Panc1 (cell line): ENCODE results near the gene SLC6A20. TPM values are rescaled to one million over a fixed set of nuclear protein-coding genes. Genes with fewer than 3 reads are reported as not detected.

Experiments used
- ATAC-seq: fragments of 200-7000 bp; cut with Tn5 transposase; 2 replicates; pipeline ENCODE4 v1.9.1; 2020; ENCODE audit warnings: mild to moderate bottlenecking, moderate library complexity
- BruUV-seq: library from RNA; stranded (reverse); fragments of 400-500 nt; replicated peaks from 2 replicates; lab custom pipeline; 2021; lab: Mats Ljungman, UMichigan
- CTCF ChIA-PET: fragments of 300-600 bp; sonication (Branson Sonifier 250); formaldehyde crosslinking; loops from one replicate; lab custom pipeline; 2022; ENCODE audit warnings: antibody characterized with exemption; lab: Charles Lee
- POLR2A ChIA-PET: fragments of 300-600 bp; sonication (Branson Sonifier 250); formaldehyde crosslinking; loops from one replicate; lab custom pipeline; 2022; ENCODE audit warnings: antibody characterized with exemption; lab: Charles Lee
- DNase-seq: peaks from one replicate; pipeline ENCODE4 v3.0.0-alpha.2; 2010; ENCODE audit warnings: low read depth, low spot score
- H3K27ac ChIP-seq: 2 replicates; pipeline ENCODE4 v1.5.1; 2011; ENCODE audit warnings: mild to moderate bottlenecking, low read length, inconsistent platforms
- H3K27me3 ChIP-seq: fragments of 200-500 bp; sonication (Bioruptor generic); 2 replicates; pipeline ENCODE4 v1.6.0; 2014; ENCODE audit warnings: low read length, inconsistent platforms; ENCODE audit not compliant: control insufficient read depth, insufficient read depth
- H3K36me3 ChIP-seq: fragments of 200-500 bp; sonication (Bioruptor generic); 2 replicates; pipeline ENCODE4 v1.5.1; 2014; ENCODE audit warnings: inconsistent platforms, mild to moderate bottlenecking, low read length, moderate library complexity; ENCODE audit not compliant: control insufficient read depth, insufficient read depth
- H3K4me1 ChIP-seq: 2 replicates; pipeline ENCODE4 v1.5.1; 2011; ENCODE audit warnings: inconsistent platforms, mild to moderate bottlenecking, low read length, moderate library complexity; ENCODE audit not compliant: control insufficient read depth, insufficient read depth
- H3K4me3 ChIP-seq, 2 experiments: 2 replicates each; pipeline ENCODE4 v1.5.1; 2011 to 2012; ENCODE audit warnings: low read depth in 2 of 2, low read length in 2 of 2, mild to moderate bottlenecking in 2 of 2, inconsistent platforms in 1 of 2, moderate library complexity in 1 of 2
- H3K9me3 ChIP-seq: fragments of 200-500 bp; sonication (Bioruptor generic); 2 replicates; pipeline ENCODE4 v1.5.1; 2014; ENCODE audit warnings: low read depth, mild to moderate bottlenecking, inconsistent platforms, low read length, moderate library complexity; ENCODE audit not compliant: control insufficient read depth, insufficient read depth
- POLR2AphosphoS5 ChIP-seq: IDR thresholded peaks from 2 replicates; pipeline ENCODE4 v1.6.1; 2012; ENCODE audit warnings: mild to moderate bottlenecking, low read depth, low read length, moderate library complexity
- SIN3A ChIP-seq: IDR thresholded peaks from 2 replicates; pipeline ENCODE4 v1.6.1; 2012; ENCODE audit warnings: low read depth, mild to moderate bottlenecking, low read length, moderate library complexity, borderline replicate concordance; ENCODE audit not compliant: insufficient read depth
- TCF7L2 ChIP-seq: IDR thresholded peaks from 2 replicates; pipeline ENCODE4 v1.6.1; 2011; ENCODE audit warnings: mild to moderate bottlenecking, low read depth, low read length, inconsistent platforms
- in situ Hi-C: cut with HindIII; loops from 2 replicates; pipeline ENCODE4 v1.10.0; 2016; ENCODE audit warnings: low sequenced_read_pairs, low pct_unique_long_range_greater_than_20kb
- intact Hi-C: fragments of 100-400 bp; cut with micrococcal nuclease; formaldehyde crosslinking; loops from one replicate; pipeline ENCODE4 v1.10.0; 2022; ENCODE audit not compliant: unreplicated experiment
- total RNA-seq: library from RNA; stranded (reverse); gene quantifications from one replicate; pipeline ENCODE4 v1.2.1, GENCODE V29; 2021; ENCODE audit not compliant: unreplicated experiment
- TF ChIP-seq, protein P1 (sequence below), 2 experiments: IDR thresholded peaks; 2 replicates each; pipeline ENCODE4 v1.6.1; 2011 to 2012; ENCODE audit warnings: low read depth in 2 of 2, control low read depth in 1 of 2, low read length in 1 of 2, mild to moderate bottlenecking in 1 of 2, moderate library complexity in 1 of 2; ENCODE audit not compliant: insufficient read depth in 1 of 2
- TF ChIP-seq, protein P2 (sequence below): fragments of 450-650 bp; IDR thresholded peaks from 2 replicates; pipeline ENCODE4 v1.5.1; 2017; ENCODE audit warnings: mild to moderate bottlenecking

SLC6A20 gene
- total RNA-seq, 1 experiment from 2014 or later: 0.28 TPM

DNA sequence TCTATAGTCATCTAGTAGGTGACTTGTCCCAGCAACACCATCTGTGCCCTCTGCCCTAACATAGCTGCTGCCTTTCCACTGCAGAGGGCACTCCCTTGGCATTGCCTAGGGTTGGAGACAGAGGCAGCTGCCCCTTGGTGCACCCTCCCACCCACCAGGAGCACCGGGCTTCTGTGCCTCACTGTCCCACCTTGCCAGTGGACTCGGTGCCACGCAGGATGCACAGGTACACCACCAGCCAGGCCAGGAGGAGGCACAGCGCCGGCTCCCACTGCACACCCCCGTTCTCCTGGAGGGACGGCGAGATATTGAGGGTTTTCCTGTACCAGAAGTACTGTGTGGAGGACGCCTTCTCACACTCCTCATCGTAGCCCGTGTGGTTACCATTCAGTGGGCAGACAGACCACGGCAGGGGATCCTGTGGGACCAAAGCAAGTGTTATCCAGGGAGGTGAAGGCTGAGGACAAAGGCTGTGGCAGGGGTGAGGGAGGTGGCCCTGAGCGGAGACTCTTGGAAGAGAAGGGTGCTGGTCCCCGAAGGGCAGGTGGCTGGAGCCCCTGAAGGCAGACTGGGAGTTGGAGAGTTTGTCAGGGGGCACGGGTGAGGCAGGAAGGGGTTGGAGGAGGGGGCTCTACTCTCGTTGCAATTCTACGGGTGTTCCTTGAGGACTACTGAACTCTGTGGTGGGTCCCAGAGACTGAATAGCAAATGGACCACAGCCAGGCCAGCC lies 20.6 kb downstream of the SLC6A20 start:
- in situ Hi-C loops (no loop called here), intact Hi-C loops (no loop called here)
- Histone ChIP-seq H3K9me3 (no peaks in the 10 kb centered on the region), H3K27ac (no peak overlapping the region), H3K4me3 (no peak overlapping the region), H3K27me3 (no peaks in the 10 kb centered on the region), H3K36me3 (no peaks in the 10 kb centered on the region), H3K4me1 (no peaks in the 10 kb centered on the region)
- ChIA-PET CTCF (no interaction called here), POLR2A (no interaction called here)
- DNase-seq (no peak), ATAC-seq (no peak)
- BruUV-seq: no TSS peak
- TF ChIP-seq POLR2AphosphoS5: no peak
- TF ChIP-seq, protein P1, sequence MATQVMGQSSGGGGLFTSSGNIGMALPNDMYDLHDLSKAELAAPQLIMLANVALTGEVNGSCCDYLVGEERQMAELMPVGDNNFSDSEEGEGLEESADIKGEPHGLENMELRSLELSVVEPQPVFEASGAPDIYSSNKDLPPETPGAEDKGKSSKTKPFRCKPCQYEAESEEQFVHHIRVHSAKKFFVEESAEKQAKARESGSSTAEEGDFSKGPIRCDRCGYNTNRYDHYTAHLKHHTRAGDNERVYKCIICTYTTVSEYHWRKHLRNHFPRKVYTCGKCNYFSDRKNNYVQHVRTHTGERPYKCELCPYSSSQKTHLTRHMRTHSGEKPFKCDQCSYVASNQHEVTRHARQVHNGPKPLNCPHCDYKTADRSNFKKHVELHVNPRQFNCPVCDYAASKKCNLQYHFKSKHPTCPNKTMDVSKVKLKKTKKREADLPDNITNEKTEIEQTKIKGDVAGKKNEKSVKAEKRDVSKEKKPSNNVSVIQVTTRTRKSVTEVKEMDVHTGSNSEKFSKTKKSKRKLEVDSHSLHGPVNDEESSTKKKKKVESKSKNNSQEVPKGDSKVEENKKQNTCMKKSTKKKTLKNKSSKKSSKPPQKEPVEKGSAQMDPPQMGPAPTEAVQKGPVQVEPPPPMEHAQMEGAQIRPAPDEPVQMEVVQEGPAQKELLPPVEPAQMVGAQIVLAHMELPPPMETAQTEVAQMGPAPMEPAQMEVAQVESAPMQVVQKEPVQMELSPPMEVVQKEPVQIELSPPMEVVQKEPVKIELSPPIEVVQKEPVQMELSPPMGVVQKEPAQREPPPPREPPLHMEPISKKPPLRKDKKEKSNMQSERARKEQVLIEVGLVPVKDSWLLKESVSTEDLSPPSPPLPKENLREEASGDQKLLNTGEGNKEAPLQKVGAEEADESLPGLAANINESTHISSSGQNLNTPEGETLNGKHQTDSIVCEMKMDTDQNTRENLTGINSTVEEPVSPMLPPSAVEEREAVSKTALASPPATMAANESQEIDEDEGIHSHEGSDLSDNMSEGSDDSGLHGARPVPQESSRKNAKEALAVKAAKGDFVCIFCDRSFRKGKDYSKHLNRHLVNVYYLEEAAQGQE (IDR thresholded peaks at IDR 0.05; ENCODE audit: insufficient read depth in 1 of 2, low read depth in 2 of 2, low read length in 1 of 2): no peak
- no peak for TF ChIP-seq TCF7L2
- TF ChIP-seq, protein P2, sequence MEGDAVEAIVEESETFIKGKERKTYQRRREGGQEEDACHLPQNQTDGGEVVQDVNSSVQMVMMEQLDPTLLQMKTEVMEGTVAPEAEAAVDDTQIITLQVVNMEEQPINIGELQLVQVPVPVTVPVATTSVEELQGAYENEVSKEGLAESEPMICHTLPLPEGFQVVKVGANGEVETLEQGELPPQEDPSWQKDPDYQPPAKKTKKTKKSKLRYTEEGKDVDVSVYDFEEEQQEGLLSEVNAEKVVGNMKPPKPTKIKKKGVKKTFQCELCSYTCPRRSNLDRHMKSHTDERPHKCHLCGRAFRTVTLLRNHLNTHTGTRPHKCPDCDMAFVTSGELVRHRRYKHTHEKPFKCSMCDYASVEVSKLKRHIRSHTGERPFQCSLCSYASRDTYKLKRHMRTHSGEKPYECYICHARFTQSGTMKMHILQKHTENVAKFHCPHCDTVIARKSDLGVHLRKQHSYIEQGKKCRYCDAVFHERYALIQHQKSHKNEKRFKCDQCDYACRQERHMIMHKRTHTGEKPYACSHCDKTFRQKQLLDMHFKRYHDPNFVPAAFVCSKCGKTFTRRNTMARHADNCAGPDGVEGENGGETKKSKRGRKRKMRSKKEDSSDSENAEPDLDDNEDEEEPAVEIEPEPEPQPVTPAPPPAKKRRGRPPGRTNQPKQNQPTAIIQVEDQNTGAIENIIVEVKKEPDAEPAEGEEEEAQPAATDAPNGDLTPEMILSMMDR: no peak
- no peak for TF ChIP-seq SIN3A

DNA sequence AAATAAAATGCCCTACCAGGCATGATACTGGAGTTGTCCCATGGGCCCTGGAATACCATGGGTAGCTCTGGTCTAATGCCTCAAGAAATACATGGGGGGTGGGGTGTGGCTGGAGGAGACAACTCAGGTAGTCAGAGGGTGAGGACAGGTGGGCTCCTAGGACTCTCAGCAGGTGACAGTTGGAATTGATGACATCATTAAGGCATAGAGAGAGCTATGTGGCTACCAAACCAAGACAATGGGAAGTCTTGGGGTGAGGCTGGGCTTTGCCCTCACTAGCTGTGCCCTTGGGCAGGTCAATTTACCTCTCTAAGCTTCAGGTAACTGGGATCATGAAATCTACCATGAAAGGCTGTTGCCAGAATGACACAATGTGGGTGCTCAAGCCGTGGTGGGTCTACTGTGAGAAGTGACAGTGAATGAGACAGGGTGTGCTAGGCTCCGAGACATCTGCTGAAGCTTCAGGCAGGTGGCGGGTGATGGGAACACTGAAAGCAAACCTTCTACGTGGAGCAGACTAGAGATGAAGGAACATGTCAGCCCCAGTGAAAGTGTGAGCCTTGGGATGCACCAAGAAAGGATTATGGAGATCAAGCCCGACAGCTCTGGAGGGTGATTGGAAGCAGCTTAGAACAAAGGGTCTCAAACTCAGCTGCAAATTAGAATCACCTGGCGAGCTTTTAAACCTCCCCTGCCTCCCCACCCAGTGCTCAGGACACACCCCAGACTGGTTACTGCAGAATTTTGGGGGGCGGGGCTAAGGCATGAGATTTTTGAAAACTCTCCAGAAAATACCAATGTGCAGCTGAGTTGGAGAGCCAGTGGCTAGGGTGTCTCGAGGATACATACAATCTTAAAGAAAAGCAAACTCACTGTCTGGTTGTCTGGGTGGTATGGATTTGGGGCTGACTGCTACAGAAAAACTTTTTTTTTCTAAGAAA lies 21.5 kb downstream of the SLC6A20 start:
- no peak for DNase-seq
- H3K36me3 ChIP-seq: no peaks in the 10 kb centered on the region
- no peak for ATAC-seq
- BruUV-seq: no TSS peak
- H3K27ac ChIP-seq: no peak overlapping the region
- no peaks in the 10 kb centered on the region for H3K9me3 ChIP-seq
- ChIA-PET POLR2A (no interaction called here), CTCF (no interaction called here)
- in situ Hi-C loops: no loop called here
- TF ChIP-seq SIN3A: no peak
- TF ChIP-seq POLR2AphosphoS5: no peak
- TF ChIP-seq, protein P2: no peak
- no peak for TF ChIP-seq TCF7L2
- no peak overlapping the region for H3K4me3 ChIP-seq
- intact Hi-C loops: no loop called here
- no peaks in the 10 kb centered on the region for H3K4me1 ChIP-seq
- no peaks in the 10 kb centered on the region for H3K27me3 ChIP-seq
